Cardiac fibroblast (primary cell): ENCODE results near the gene C10orf53.
"Not testable (repeated sequence)": the region's sequence is repeated elsewhere in the genome, so short reads cannot be mapped to it uniquely, and the experiment has no call there.

Experiments
- DNase-seq, 2 donors: peaks; one replicate each; pipeline versions ENCODE4 v3.0.0 to v3.0.0-alpha.2; 2010; ENCODE audit warnings: low read depth in 2 of 2
- H3K4me3 ChIP-seq, 2 donors: replicated peaks in 1 of 2; 1 replicate in 1 of 2; 2 replicates in 1 of 2; pipeline ENCODE4 v1.5.1; 2011; ENCODE audit warnings: low read depth in 2 of 2, low read length in 2 of 2, mild to moderate bottlenecking in 2 of 2, moderate library complexity in 1 of 2
- TF ChIP-seq, protein P1 (sequence below): IDR thresholded peaks from one replicate; pipeline ENCODE4 v1.5.1; 2011; ENCODE audit warnings: low read depth, mild to moderate bottlenecking, low read length, inconsistent platforms

The C10orf53 gene

GRCh38 chr10:49713266-49713665 lies 33.8 kb downstream of the C10orf53 start:
- no peak overlapping the region for H3K4me3 ChIP-seq
- TF ChIP-seq, protein P1, sequence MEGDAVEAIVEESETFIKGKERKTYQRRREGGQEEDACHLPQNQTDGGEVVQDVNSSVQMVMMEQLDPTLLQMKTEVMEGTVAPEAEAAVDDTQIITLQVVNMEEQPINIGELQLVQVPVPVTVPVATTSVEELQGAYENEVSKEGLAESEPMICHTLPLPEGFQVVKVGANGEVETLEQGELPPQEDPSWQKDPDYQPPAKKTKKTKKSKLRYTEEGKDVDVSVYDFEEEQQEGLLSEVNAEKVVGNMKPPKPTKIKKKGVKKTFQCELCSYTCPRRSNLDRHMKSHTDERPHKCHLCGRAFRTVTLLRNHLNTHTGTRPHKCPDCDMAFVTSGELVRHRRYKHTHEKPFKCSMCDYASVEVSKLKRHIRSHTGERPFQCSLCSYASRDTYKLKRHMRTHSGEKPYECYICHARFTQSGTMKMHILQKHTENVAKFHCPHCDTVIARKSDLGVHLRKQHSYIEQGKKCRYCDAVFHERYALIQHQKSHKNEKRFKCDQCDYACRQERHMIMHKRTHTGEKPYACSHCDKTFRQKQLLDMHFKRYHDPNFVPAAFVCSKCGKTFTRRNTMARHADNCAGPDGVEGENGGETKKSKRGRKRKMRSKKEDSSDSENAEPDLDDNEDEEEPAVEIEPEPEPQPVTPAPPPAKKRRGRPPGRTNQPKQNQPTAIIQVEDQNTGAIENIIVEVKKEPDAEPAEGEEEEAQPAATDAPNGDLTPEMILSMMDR, result no peak
- no peak for DNase-seq

- not testable (repeated sequence) for H3K4me3 ChIP-seq, DNase-seq
Measured at GRCh38 chr10:49715157-49715556, 35.7 kb downstream of the C10orf53 start.

GRCh38 chr10:49726593-49726992 lies 47.1 kb downstream of the C10orf53 start:
- no peak for DNase-seq
- TF ChIP-seq, protein P1, result no peak
- H3K4me3 ChIP-seq, result no peak overlapping the region

GRCh38 chr10:49733866-49734265 lies 54.4 kb downstream of the C10orf53 start:
- no peak for DNase-seq
- TF ChIP-seq, protein P1, result no peak
- no peak overlapping the region for H3K4me3 ChIP-seq

DNA sequence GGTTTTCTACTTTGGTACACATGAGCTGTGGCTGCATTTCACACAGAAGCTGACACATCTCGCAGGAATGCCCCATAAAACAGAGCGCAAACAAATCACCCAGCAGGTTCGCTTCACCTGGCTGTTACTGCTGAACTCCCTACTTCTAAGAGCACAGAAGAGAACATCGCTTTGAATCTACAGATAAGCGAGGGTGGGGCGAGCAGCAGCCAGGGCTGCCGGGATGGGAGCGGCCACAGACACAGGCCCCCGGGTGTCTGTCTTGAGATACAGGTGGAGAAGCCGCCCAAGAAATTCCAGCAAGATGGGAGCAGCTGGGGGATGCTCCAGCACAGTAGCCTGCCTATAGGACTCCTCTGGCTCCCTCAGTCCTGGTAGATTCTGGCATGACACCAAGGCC lies 55.2 kb downstream of the C10orf53 start:
- TF ChIP-seq, protein P1, result no peak
- no peak for DNase-seq

GRCh38 chr10:49735161-49735560 lies 55.7 kb downstream of the C10orf53 start:
- no peak for DNase-seq
- H3K4me3 ChIP-seq, result no peak overlapping the region
- TF ChIP-seq, protein P1, result no peak

More for the DNA sequence above, 55.2 kb downstream of the C10orf53 start:
- H3K4me3 ChIP-seq, result no peak overlapping the region

DNA sequence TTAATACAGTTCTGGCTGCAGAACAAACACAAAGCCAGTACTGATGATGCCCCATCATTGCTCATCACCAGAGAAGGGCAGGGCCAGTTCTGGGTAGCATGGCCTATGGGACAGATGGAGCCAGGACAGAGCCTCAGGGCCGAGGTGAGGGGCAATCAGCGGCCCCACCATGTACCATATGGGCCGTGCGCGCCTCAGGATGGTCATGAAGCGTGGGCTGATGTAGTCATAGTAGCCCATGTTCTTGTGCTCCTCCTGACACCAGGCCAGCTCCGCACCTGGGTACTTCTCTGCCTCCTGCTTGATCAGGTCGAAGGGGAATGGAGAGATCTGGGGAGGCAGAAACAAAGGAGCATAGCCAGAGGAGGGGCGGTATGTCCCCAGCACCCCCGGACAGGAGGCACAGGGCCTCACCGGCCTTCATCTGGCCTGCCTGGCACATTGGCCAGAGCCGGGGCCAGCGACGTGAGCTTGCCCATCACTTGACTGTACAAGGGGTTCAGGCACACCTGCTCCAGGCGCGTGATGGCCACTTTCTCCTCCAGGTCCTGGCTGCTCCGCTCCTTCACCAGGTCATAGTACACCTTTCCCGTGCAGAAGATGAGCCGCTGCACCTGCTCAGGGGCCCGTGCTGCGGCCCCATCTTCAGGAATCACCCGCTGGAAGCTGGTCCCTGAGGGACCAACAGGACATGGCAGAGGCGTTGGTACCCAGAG lies 56.6 kb downstream of the C10orf53 start:
- DNase-seq, result no peak
- TF ChIP-seq, protein P1, result no peak
- H3K4me3 ChIP-seq, result no peak overlapping the region
